Mucosa of rectum (tissue), 2 donors: Measurements from ENCODE around the gene TRMT44.

Experiments
- H3K27ac ChIP-seq, 2 donors: one replicate each; pipeline ENCODE4 v1.7.0; 2013; ENCODE audit warnings: inconsistent platforms in 2 of 2, low read depth in 2 of 2, low read length in 2 of 2
- H3K27me3 ChIP-seq, 2 donors: one replicate each; pipeline ENCODE4 v1.7.0; 2013; ENCODE audit warnings: low read length in 2 of 2; ENCODE audit not compliant: control insufficient read depth in 2 of 2, insufficient read depth in 2 of 2
- H3K36me3 ChIP-seq, 2 donors: one replicate each; pipeline ENCODE4 v1.7.0; 2013; ENCODE audit warnings: low read length in 2 of 2; ENCODE audit not compliant: control insufficient read depth in 2 of 2, insufficient read depth in 2 of 2
- H3K4me1 ChIP-seq, 2 donors: one replicate each; pipeline ENCODE4 v1.7.0; 2013; ENCODE audit warnings: low read length in 2 of 2, mild to moderate bottlenecking in 1 of 2; ENCODE audit not compliant: control insufficient read depth in 2 of 2, insufficient read depth in 2 of 2
- H3K4me3 ChIP-seq, 2 donors: one replicate each; pipeline ENCODE4 v1.7.0; 2013; ENCODE audit warnings: low read length in 2 of 2
- H3K9ac ChIP-seq, 2 donors: one replicate each; pipeline ENCODE4 v1.7.0; 2013; ENCODE audit warnings: low read length in 2 of 2, low read depth in 1 of 2, mild to moderate bottlenecking in 1 of 2
- H3K9me3 ChIP-seq, 2 donors: one replicate each; pipeline ENCODE4 v1.7.0; 2013; ENCODE audit warnings: low read length in 2 of 2; ENCODE audit not compliant: control insufficient read depth in 2 of 2
- donor health status: healthy.
- donor health status: Normal muscosa, but diverticular disease.

TRMT44 gene

GRCh38 chr4:8501781-8502180 is 61.2 kb downstream of the TRMT44 start:
- peaks cover 2% of the 10 kb centered on the region in 2 donors for H3K4me1 ChIP-seq
- H3K27me3 ChIP-seq: no peaks in the 10 kb centered on the region
- H3K36me3 ChIP-seq: no peaks in the 10 kb centered on the region
- H3K9ac ChIP-seq: no peak overlapping the region
- H3K27ac ChIP-seq: no peak overlapping the region
- no peak overlapping the region for H3K4me3 ChIP-seq
- H3K9me3 ChIP-seq: no peaks in the 10 kb centered on the region

GRCh38 chr4:8502371-8502770 is 61.8 kb downstream of the TRMT44 start:
- Histone ChIP-seq H3K36me3 (no peaks in the 10 kb centered on the region), H3K27me3 (no peaks in the 10 kb centered on the region), H3K9ac (no peak overlapping the region), H3K9me3 (no peaks in the 10 kb centered on the region), H3K27ac (no peak overlapping the region), H3K4me1 (peaks cover 2% of the 10 kb centered on the region in 2 donors), H3K4me3 (no peak overlapping the region)

- Histone ChIP-seq H3K9me3 (no peaks in the 10 kb centered on the region), H3K36me3 (no peaks in the 10 kb centered on the region), H3K27me3 (no peaks in the 10 kb centered on the region), H3K4me1 (peaks cover 2% of the 10 kb centered on the region in 2 donors), H3K4me3 (no peak overlapping the region), H3K9ac (no peak overlapping the region), H3K27ac (no peak overlapping the region)
These were observed 62.4 kb downstream of the TRMT44 start for GRCh38 chr4:8502836-8503585.

GRCh38 chr4:8503801-8504200 is 63.2 kb downstream of the TRMT44 start:
- H3K9ac ChIP-seq: no peak overlapping the region
- H3K4me3 ChIP-seq: no peak overlapping the region
- H3K27ac ChIP-seq: no peak overlapping the region
- H3K4me1 ChIP-seq: peaks cover 2% of the 10 kb centered on the region in 2 donors
- no peaks in the 10 kb centered on the region for H3K27me3 ChIP-seq
- no peaks in the 10 kb centered on the region for H3K36me3 ChIP-seq
- no peaks in the 10 kb centered on the region for H3K9me3 ChIP-seq

GRCh38 chr4:8504279-8505007 is 63.9 kb downstream of the TRMT44 start:
- H3K9ac ChIP-seq: no peak overlapping the region
- no peaks in the 10 kb centered on the region for H3K36me3 ChIP-seq
- H3K27me3 ChIP-seq: no peaks in the 10 kb centered on the region
- peaks cover 2% of the 10 kb centered on the region in 2 donors for H3K4me1 ChIP-seq
- no peaks in the 10 kb centered on the region for H3K9me3 ChIP-seq
- H3K4me3 ChIP-seq: no peak overlapping the region
- H3K27ac ChIP-seq: no peak overlapping the region

- H3K27me3 ChIP-seq: no peaks in the 10 kb centered on the region
- H3K4me3 ChIP-seq: no peak overlapping the region
- no peak overlapping the region for H3K27ac ChIP-seq
- no peaks in the 10 kb centered on the region for H3K9me3 ChIP-seq
- H3K36me3 ChIP-seq: no peaks in the 10 kb centered on the region
- H3K9ac ChIP-seq: no peak overlapping the region
- H3K4me1 ChIP-seq: peaks cover 2% of the 10 kb centered on the region in 2 donors
These were observed 64.7 kb downstream of the TRMT44 start for GRCh38 chr4:8505229-8505628.

GRCh38 chr4:8506006-8506372 is 65.4 kb downstream of the TRMT44 start:
- Histone ChIP-seq H3K4me1 (peaks cover 2% of the 10 kb centered on the region in 2 donors), H3K4me3 (no peak overlapping the region), H3K36me3 (no peaks in the 10 kb centered on the region), H3K9me3 (no peaks in the 10 kb centered on the region), H3K9ac (no peak overlapping the region), H3K27me3 (no peaks in the 10 kb centered on the region), H3K27ac (no peak overlapping the region)

- H3K9me3 ChIP-seq: no peaks in the 10 kb centered on the region
- H3K4me1 ChIP-seq: peaks cover 2% of the 10 kb centered on the region in 2 donors
- no peaks in the 10 kb centered on the region for H3K36me3 ChIP-seq
- H3K27me3 ChIP-seq: no peaks in the 10 kb centered on the region
- H3K27ac ChIP-seq: peak overlapping the region in 1 of 2 donors; percentile 32
- no peak overlapping the region for H3K4me3 ChIP-seq
- no peak overlapping the region for H3K9ac ChIP-seq
These were observed 66.0 kb downstream of the TRMT44 start for GRCh38 chr4:8506373-8507195.

- Histone ChIP-seq H3K4me1 (peaks cover 2% of the 10 kb centered on the region in 2 donors), H3K9me3 (no peaks in the 10 kb centered on the region), H3K27ac (peak overlapping the region in 1 of 2 donors; percentile 17), H3K9ac (no peak overlapping the region), H3K27me3 (no peaks in the 10 kb centered on the region), H3K4me3 (no peak overlapping the region), H3K36me3 (no peaks in the 10 kb centered on the region)
These were observed 66.6 kb downstream of the TRMT44 start for GRCh38 chr4:8507196-8507570.

GRCh38 chr4:8507624-8508023 is 67.0 kb downstream of the TRMT44 start:
- no peaks in the 10 kb centered on the region for H3K9me3 ChIP-seq
- H3K4me1 ChIP-seq: peaks cover 2% of the 10 kb centered on the region in 2 donors
- H3K27ac ChIP-seq: no peak overlapping the region
- H3K36me3 ChIP-seq: no peaks in the 10 kb centered on the region
- H3K4me3 ChIP-seq: no peak overlapping the region
- H3K9ac ChIP-seq: no peak overlapping the region
- no peaks in the 10 kb centered on the region for H3K27me3 ChIP-seq
